Mucosa of stomach (tissue), 1 donor: ENCODE data around the gene VCP.

Source experiments
- H3K27me3 ChIP-seq: one replicate; pipeline ENCODE4 v1.7.0; 2013; ENCODE audit warnings: mild to moderate bottlenecking, low read length; ENCODE audit not compliant: control insufficient read depth, insufficient read depth
- H3K36me3 ChIP-seq: one replicate; pipeline ENCODE4 v1.7.0; 2013; ENCODE audit warnings: low read length; ENCODE audit not compliant: control insufficient read depth, insufficient read depth
- H3K4me1 ChIP-seq: one replicate; pipeline ENCODE4 v1.7.0; 2013; ENCODE audit warnings: mild to moderate bottlenecking, low read length; ENCODE audit not compliant: control insufficient read depth, insufficient read depth
- H3K4me3 ChIP-seq: one replicate; pipeline ENCODE4 v1.7.0; 2013; ENCODE audit warnings: low read length
- H3K9ac ChIP-seq: one replicate; pipeline ENCODE4 v1.7.0; 2013; ENCODE audit warnings: mild to moderate bottlenecking, low read length, moderate library complexity
- H3K9me3 ChIP-seq: one replicate; pipeline ENCODE4 v1.7.0; 2013; ENCODE audit warnings: mild to moderate bottlenecking, low read length, moderate library complexity; ENCODE audit not compliant: control insufficient read depth
- donor health status: Pancreatic carcinoma.

The VCP gene

DNA sequence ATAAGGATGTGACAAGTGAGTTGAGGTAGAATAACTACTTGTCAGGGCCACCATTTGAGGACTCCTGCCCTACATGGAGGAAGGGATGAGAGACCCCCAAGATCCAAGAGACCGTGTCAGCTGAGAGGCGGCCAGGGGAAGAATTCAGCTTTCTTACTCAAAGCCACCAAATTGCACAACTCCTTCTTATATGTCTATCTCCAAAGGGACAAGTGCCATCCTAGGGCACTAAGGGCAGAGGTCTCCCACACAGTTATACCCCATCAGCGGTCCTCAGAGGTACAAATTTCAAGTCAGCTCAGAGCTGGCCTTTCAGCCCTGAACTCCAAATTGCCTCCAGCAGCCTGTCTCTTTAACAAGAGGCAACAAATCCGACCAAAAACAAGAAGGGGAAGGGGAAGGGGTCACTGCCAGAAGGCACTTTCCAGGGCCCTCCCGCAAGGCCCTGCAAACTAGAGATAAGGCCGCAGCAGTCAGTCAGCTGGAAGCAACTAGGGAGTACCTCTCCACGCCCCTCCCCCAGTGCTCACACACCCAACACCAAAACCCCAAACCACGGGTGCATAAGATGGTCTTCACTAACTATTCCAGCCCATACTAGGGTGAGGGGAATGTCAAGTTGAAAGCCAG, 36.6 kb upstream of the VCP start:
- no peaks in the 10 kb centered on the region for H3K36me3 ChIP-seq
- no peaks in the 10 kb centered on the region for H3K9me3 ChIP-seq
- no peak overlapping the region for H3K4me3 ChIP-seq
- no peaks in the 10 kb centered on the region for H3K27me3 ChIP-seq
- peaks cover 26% of the 10 kb centered on the region for H3K4me1 ChIP-seq
- no peak overlapping the region for H3K9ac ChIP-seq

- H3K27me3 ChIP-seq, result no peaks in the 10 kb centered on the region
- no peak overlapping the region for H3K4me3 ChIP-seq
- no peak overlapping the region for H3K9ac ChIP-seq
- peaks cover 25% of the 10 kb centered on the region for H3K4me1 ChIP-seq
- H3K36me3 ChIP-seq, result no peaks in the 10 kb centered on the region
- no peaks in the 10 kb centered on the region for H3K9me3 ChIP-seq
Measured at GRCh38 chr9:35108461-35108860, 36.0 kb upstream of the VCP start.

DNA sequence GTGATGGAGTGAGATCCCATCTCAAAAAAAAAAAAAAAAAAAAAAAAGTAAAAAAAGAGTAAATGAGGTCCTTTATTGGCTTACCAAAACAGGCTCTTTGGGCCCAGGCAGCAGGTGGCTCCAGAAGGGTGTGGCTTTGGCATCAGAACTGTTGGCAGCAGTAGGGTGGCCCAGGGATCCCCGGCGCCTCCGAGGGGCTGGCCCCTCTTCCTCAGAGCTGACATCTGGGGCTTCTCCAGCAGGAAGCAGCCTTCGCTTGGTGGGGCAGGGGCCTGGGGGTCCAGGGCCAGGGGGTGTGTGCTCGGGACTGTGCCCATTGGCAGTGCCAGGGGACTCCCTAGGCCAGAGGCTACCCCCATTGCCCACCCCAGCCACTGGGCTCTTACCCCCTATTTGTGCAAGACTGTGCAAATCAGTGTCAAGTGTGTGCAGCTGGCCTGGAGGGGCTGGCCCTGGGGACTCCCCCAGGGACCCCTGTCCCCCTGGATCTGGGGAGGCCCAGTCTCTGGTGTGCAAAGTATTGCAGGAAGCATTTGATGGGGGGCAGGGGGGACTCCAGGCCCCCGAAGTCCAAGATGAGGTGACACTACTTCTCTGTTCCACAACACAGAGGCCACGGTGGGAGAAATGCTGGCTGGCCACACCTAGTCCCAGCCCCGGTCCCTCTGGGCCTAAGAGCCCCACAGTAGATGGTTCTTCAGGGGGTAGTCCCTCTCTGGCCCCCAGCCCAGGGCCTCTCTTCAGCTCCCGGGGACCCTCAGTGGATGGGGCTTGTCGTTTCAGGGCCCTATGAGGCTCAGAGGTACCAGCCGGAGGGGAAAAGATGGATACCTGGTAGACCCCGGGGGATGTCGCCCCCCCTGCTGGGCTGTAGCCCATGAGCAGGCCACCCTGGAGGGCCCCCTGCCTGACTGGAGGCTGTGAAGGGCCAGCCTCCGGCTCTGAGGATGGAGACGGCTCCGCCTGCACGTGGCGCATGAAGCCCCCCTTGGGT, 35.2 kb upstream of the VCP start:
- H3K9me3 ChIP-seq, result no peaks in the 10 kb centered on the region
- H3K9ac ChIP-seq, result no peak overlapping the region
- H3K4me1 ChIP-seq, result peaks cover 29% of the 10 kb centered on the region
- H3K4me3 ChIP-seq, result no peak overlapping the region
- no peaks in the 10 kb centered on the region for H3K36me3 ChIP-seq
- H3K27me3 ChIP-seq, result no peaks in the 10 kb centered on the region

DNA sequence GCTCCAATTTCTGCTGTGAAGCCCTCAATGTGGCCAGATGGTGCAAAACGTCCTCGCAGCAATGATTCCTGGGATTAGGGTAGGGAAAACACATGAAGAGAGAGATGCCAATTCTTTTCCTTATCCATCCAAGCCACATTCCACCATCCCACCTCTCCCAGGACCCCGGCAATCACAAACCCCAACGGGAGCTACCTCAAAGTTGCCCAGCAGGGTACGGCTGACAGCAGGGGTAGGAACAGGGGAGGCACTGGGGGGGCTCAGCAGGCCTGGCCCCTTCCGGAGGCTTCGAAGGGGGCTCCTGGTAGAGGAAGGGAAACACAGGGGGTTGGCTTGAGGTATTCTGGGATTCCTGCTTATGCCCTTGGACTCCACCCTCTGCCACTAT, 33.9 kb upstream of the VCP start:
- no peaks in the 10 kb centered on the region for H3K36me3 ChIP-seq
- peaks cover 34% of the 10 kb centered on the region for H3K4me1 ChIP-seq
- no peaks in the 10 kb centered on the region for H3K9me3 ChIP-seq
- H3K27me3 ChIP-seq, result no peaks in the 10 kb centered on the region
- no peak overlapping the region for H3K9ac ChIP-seq
- H3K4me3 ChIP-seq, result no peak overlapping the region

DNA sequence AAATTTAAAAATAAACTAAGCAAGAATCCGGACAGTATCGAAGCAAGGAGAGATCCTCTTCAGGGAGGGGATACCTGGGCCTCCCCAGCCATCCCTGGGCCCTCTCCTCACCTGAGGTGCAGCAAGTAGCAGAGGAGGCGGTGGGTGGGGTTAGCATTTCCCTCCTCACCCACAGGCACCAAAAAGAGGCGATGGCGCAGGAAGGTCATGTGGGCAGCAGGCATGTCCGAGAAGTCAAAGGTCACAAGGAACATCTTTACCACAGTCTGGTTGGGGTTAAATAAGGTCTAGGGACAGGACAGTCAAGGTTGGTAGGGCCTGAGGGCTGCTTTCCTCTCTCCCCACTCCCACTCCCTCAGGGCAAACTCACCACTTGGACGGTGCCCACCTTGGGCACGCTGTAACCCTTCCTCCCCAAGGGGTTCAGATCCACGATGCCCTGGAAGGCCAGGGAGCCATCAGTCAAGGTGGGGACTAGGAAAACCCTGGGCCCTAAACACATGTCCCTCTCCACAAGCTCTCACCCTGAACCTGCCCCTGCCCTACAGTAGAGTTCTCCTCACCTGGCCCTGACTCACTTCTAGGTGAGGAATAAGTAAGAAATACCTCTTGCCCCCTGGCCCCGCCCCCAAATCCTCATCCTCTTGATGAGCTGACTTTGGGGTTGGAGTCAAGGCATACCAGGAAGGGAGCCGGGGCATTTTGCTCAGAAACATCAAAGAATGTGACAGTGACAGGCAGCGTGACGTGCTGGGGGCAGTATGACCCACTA, 33.3 kb upstream of the VCP start:
- Histone ChIP-seq H3K9me3 (no peaks in the 10 kb centered on the region), H3K4me1 (peaks cover 31% of the 10 kb centered on the region), H3K4me3 (no peak overlapping the region), H3K9ac (no peak overlapping the region), H3K27me3 (no peaks in the 10 kb centered on the region), H3K36me3 (no peaks in the 10 kb centered on the region)

- H3K9ac ChIP-seq, result no peak overlapping the region
- no peaks in the 10 kb centered on the region for H3K9me3 ChIP-seq
- H3K4me3 ChIP-seq, result no peak overlapping the region
- H3K27me3 ChIP-seq, result no peaks in the 10 kb centered on the region
- H3K4me1 ChIP-seq, result peaks cover 24% of the 10 kb centered on the region
- H3K36me3 ChIP-seq, result no peaks in the 10 kb centered on the region
Measured at GRCh38 chr9:35105126-35105525, 32.7 kb upstream of the VCP start.

- no peaks in the 10 kb centered on the region for H3K27me3 ChIP-seq
- no peak overlapping the region for H3K4me3 ChIP-seq
- H3K9ac ChIP-seq, result no peak overlapping the region
- no peaks in the 10 kb centered on the region for H3K9me3 ChIP-seq
- H3K36me3 ChIP-seq, result no peaks in the 10 kb centered on the region
- H3K4me1 ChIP-seq, result peaks cover 21% of the 10 kb centered on the region
Measured at GRCh38 chr9:35104586-35104985, 32.2 kb upstream of the VCP start.

- no peaks in the 10 kb centered on the region for H3K27me3 ChIP-seq
- H3K4me1 ChIP-seq, result peaks cover 21% of the 10 kb centered on the region
- peak overlapping the region; percentile 96 for H3K9ac ChIP-seq
- peak overlapping the region; percentile 89 for H3K4me3 ChIP-seq
- no peaks in the 10 kb centered on the region for H3K36me3 ChIP-seq
- H3K9me3 ChIP-seq, result no peaks in the 10 kb centered on the region
Measured at GRCh38 chr9:35103660-35104191, 31.3 kb upstream of the VCP start.

GRCh38 chr9:35102769-35103659, 30.6 kb upstream of the VCP start, which contains the start of gene STOML2:
TSS of gene STOML2 (minus strand) at chr9:35103131. CDS start at chr9:35103094, 37 bp downstream.
- Histone ChIP-seq H3K9ac (peak within 1 kb of the TSS; percentile 96), H3K36me3 (no peaks in the 10 kb centered on the region)

GRCh38 chr9:35102465-35102768, 30.0 kb upstream of the VCP start:
- H3K4me1 ChIP-seq, result peaks cover 21% of the 10 kb centered on the region
- no peaks in the 10 kb centered on the region for H3K27me3 ChIP-seq
- H3K9ac ChIP-seq, result peak overlapping the region; percentile 96
- peak overlapping the region; percentile 89 for H3K4me3 ChIP-seq
- no peaks in the 10 kb centered on the region for H3K36me3 ChIP-seq
- no peaks in the 10 kb centered on the region for H3K9me3 ChIP-seq

More at GRCh38 chr9:35102769-35103659, 30.6 kb upstream of the VCP start, which contains the start of gene STOML2:
- Histone ChIP-seq H3K4me3 (peak within 1 kb of the TSS; percentile 89), H3K27me3 (no peaks in the 10 kb centered on the region), H3K9me3 (no peaks in the 10 kb centered on the region), H3K4me1 (peaks cover 21% of the 10 kb centered on the region)

DNA sequence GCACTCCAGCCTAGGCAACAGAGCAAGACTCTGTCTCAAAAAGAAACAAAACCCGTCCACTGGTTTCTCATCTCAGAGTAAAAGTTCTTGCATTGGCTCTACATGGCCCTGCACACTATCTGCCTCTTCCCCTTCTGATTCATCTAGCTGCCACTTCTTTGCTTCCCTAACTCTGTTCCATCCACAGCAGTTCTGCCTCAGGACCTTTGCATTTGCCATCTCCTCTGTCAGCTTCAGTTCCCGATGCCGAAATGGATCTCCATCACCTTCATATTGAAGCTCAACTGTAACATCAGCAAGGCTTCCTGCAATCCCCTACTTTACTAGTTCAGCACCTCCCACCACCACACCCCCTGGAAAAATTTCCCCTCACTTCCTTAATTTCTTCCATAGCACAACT, 25.1 kb upstream of the VCP start:
- Histone ChIP-seq H3K9me3 (no peaks in the 10 kb centered on the region), H3K4me3 (no peak overlapping the region), H3K36me3 (peaks cover 5% of the 10 kb centered on the region), H3K27me3 (no peaks in the 10 kb centered on the region), H3K4me1 (peaks cover 23% of the 10 kb centered on the region), H3K9ac (no peak overlapping the region)
